A549 (cell line): Measurements from ENCODE around the gene PALLD. TPM values are rescaled to one million over a fixed set of nuclear protein-coding genes. Genes with fewer than 3 reads are reported as not detected.

Experiments
- ATAC-seq, 2 experiments: fragments of 200-7000 bp in 1 of 2; fragments of >200 bp in 1 of 2; cut with Nextera tagmentation in 1 of 2; cut with Tn5 transposase in 1 of 2; 3 replicates each; pipeline versions ENCODE4 v1.8.0 to v1.9.1; 2018 to 2020; ENCODE audit warnings: mild to moderate bottlenecking in 1 of 2, moderate library complexity in 1 of 2
- CTCF ChIA-PET: fragments of 300-600 bp; sonication (Branson Sonifier 250); formaldehyde crosslinking; extraction: SDS; loops from one replicate; lab custom pipeline; 2021; ENCODE audit warnings: antibody characterized with exemption, inconsistent platforms; lab: Yijun Ruan, JAX
- POLR2A ChIA-PET: fragments of 350-600 bp; formaldehyde crosslinking; extraction: SDS; loops from one replicate; lab custom pipeline; 2021; ENCODE audit warnings: antibody characterized with exemption, inconsistent platforms; lab: Yijun Ruan, JAX
- DNase-seq, 2 experiments: peaks; one replicate each; pipeline versions ENCODE4 v3.0.0 to v3.0.0-alpha.2; 2011 to 2016; ENCODE audit warnings: low read depth in 1 of 2, low spot score in 1 of 2
- FAIRE-seq: peaks from 2 replicates; lab custom pipeline; 2011; peaks lifted over from hg19 to GRCh38; lab: Jason Lieb, UNC
- H3K27ac ChIP-seq, 2 experiments: fragments of >200 bp; sonication (Bioruptor Twin); formaldehyde crosslinking; 3 replicates each; pipeline ENCODE4 v1.5.1; 2016 to 2017
- H3K4me1 ChIP-seq: fragments of >200 bp; sonication (Bioruptor Twin); formaldehyde crosslinking; 3 replicates; pipeline ENCODE4 v1.6.1; 2016
- H3K4me2 ChIP-seq: fragments of >200 bp; sonication (Bioruptor Twin); formaldehyde crosslinking; 3 replicates; pipeline ENCODE4 v1.6.1; 2016
- H3K4me3 ChIP-seq: fragments of >200 bp; sonication (Bioruptor Twin); formaldehyde crosslinking; 3 replicates; pipeline ENCODE4 v1.5.1; 2016
- H3K9me3 ChIP-seq: fragments of >200 bp; sonication (Bioruptor Twin); formaldehyde crosslinking; 3 replicates; pipeline ENCODE4 v1.6.1; 2016
- CBX2 ChIP-seq: fragments of 200-600 bp; sonication (generic); IDR thresholded peaks from 2 replicates; pipeline ENCODE4 v1.6.1; 2016; ENCODE audit warnings: low read depth, mild to moderate bottlenecking, borderline replicate concordance
- CBX8 ChIP-seq: fragments of 200-600 bp; sonication (generic); IDR thresholded peaks from 2 replicates; pipeline ENCODE4 v1.6.1; 2016
- EP300 ChIP-seq, 2 experiments: fragments of >200 bp; sonication (Bioruptor Twin); formaldehyde crosslinking; IDR thresholded peaks; 2 replicates in 1 of 2; 3 replicates in 1 of 2; pipeline ENCODE4 v1.6.1; 2016 to 2017
- FOSL2 ChIP-seq, 2 experiments: fragments of 450-650 bp in 1 of 2; fragments of >200 bp in 1 of 2; sonication (Bioruptor Twin) in 1 of 2; formaldehyde crosslinking; IDR thresholded peaks; 2 replicates each; pipeline versions ENCODE4 v1.5.0 to v1.6.1; 2016 to 2020; ENCODE audit warnings: mild to moderate bottlenecking in 1 of 2, moderate library complexity in 1 of 2
- FOXS1 ChIP-seq: fragments of 250-450 bp; sonication (Bioruptor Pico); IDR thresholded peaks from 2 replicates; pipeline ENCODE4 v1.5.0; 2020; ENCODE audit warnings: mild to moderate bottlenecking, moderate library complexity
- HEYL ChIP-seq: fragments of 250-450 bp; sonication (Bioruptor Pico); IDR thresholded peaks from 2 replicates; pipeline ENCODE4 v1.8.0; 2021; ENCODE audit warnings: mild to moderate bottlenecking, moderate library complexity
- HOXA7 ChIP-seq: fragments of 250-450 bp; sonication (Bioruptor Pico); IDR thresholded peaks from 2 replicates; pipeline ENCODE4 v1.5.0; 2020; ENCODE audit warnings: mild to moderate bottlenecking, moderate library complexity
- HOXB13 ChIP-seq: fragments of 250-450 bp; sonication (Bioruptor Pico); IDR thresholded peaks from 2 replicates; pipeline ENCODE4 v1.5.0; 2020; ENCODE audit warnings: low read depth, mild to moderate bottlenecking, moderate library complexity
- JUN ChIP-seq, 2 experiments: fragments of >200 bp; sonication (Bioruptor Twin); formaldehyde crosslinking; IDR thresholded peaks; 2 replicates in 1 of 2; 3 replicates in 1 of 2; pipeline ENCODE4 v1.6.1; 2016 to 2017
- JUNB ChIP-seq: fragments of >200 bp; sonication (Bioruptor Twin); formaldehyde crosslinking; IDR thresholded peaks from 2 replicates; pipeline ENCODE4 v1.6.1; 2016
- KDM5A ChIP-seq: fragments of 200-600 bp; sonication (generic); IDR thresholded peaks from 2 replicates; pipeline ENCODE4 v1.6.1; 2016; ENCODE audit warnings: antibody characterized with exemption, mild to moderate bottlenecking
- MYC ChIP-seq: IDR thresholded peaks from 2 replicates; pipeline ENCODE4 v1.6.1; 2012; ENCODE audit warnings: mild to moderate bottlenecking, inconsistent platforms, low read length, improper control_type of control experiment, borderline replicate concordance
- NFE2L2 ChIP-seq: fragments of 150-350 bp; conservative IDR thresholded peaks from 2 replicates; pipeline ENCODE4 v1.6.1; 2014; ENCODE audit warnings: low read length
- NPAS2 ChIP-seq: fragments of 250-450 bp; sonication (Bioruptor Pico); IDR thresholded peaks from 2 replicates; pipeline ENCODE4 v1.8.0; 2022; ENCODE audit warnings: mild to moderate bottlenecking, moderate library complexity, borderline replicate concordance
- POLR2A ChIP-seq: IDR thresholded peaks from 2 replicates; pipeline ENCODE4 v1.6.1; 2012; ENCODE audit warnings: mild to moderate bottlenecking, low read length
- POLR2AphosphoS2 ChIP-seq: conservative IDR thresholded peaks from 2 replicates; pipeline ENCODE4 v1.6.1; 2012; ENCODE audit warnings: low read length, improper control_type of control experiment, inconsistent platforms
- SMC3 ChIP-seq: fragments of >200 bp; sonication (Bioruptor Twin); formaldehyde crosslinking; IDR thresholded peaks from 3 replicates; pipeline ENCODE4 v1.6.1; 2018; ENCODE audit warnings: inconsistent platforms
- SREBF2 ChIP-seq: fragments of 450-650 bp; IDR thresholded peaks from 2 replicates; pipeline ENCODE4 v1.6.1; 2014; ENCODE audit warnings: mild to moderate bottlenecking, moderate library complexity
- TFCP2L1 ChIP-seq: fragments of 250-450 bp; sonication (Bioruptor Pico); IDR thresholded peaks from 2 replicates; pipeline ENCODE4 v1.5.0; 2021; ENCODE audit warnings: mild to moderate bottlenecking
- WGBS: methylation state at CpG from one replicate; pipeline ENCODE4 v1.1.6; 2017; ENCODE audit errors: missing lambda C conversion rate; 5-methylcytosine and 5-hydroxymethylcytosine counted together
- polyA plus RNA-seq, 4 experiments: library from polyadenylated mRNA; depleted of rRNA in 3 of 4; stranded (reverse); fragments of >200 nt; fragmentation: RNase III in 1 of 4; extraction: RNeasy Plus Mini Kit Qiagen cat#74134 plus additional on column Dnase treatment in 1 of 4; gene quantifications; 2 replicates in 3 of 4; 3 replicates in 1 of 4; pipeline ENCODE4 v1.2.3, GENCODE V29; 2011 to 2017
- TF ChIP-seq, protein P1 (sequence below): IDR thresholded peaks from 2 replicates; pipeline ENCODE4 v1.6.1; 2012; ENCODE audit warnings: low read depth, borderline replicate concordance
- TF ChIP-seq, protein P2 (sequence below): IDR thresholded peaks from 2 replicates; pipeline ENCODE4 v1.6.1; 2012
- TF ChIP-seq, protein P3 (sequence below): fragments of >200 bp; sonication (Bioruptor Twin); formaldehyde crosslinking; IDR thresholded peaks from 2 replicates; pipeline ENCODE4 v1.6.1; 2016
- TF ChIP-seq, protein P4 (sequence below): IDR thresholded peaks from 2 replicates; pipeline ENCODE4 v1.6.1; 2012
- TF ChIP-seq, protein P5 (sequence below): fragments of >200 bp; sonication (Bioruptor Twin); formaldehyde crosslinking; IDR thresholded peaks from 3 replicates; pipeline ENCODE4 v1.5.1; 2016

PALLD gene
- polyA plus RNA-seq, 2 of the 4 experiments (the other 2 are of a cell fraction), result 88.8 to 113 TPM

DNA sequence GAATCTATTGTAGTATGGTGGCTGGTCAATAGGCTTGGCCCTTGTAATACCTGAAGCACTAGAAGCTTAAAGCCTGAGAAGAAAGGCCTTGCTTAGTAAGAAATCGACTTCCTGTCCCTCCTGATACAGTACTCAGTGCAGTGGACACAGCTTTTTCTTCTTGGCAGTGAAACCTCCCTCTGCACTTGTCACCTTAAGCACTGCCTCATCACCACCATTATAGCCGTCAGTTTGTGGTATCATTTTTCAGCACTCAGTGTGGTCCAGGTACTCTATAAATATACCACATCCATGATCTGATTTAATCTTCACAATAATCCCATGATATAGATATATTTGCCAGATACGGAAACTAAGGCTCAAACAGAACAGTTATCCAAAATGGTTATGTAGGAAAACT is 75.2 kb downstream of the PALLD start:
- CTCF ChIA-PET, result interaction anchor here (2.0 kb wide), 1 partner anchor 14 kb away, joined by 8 read pairs; no protein-coding TSS in a partner anchor
- no peak for FAIRE-seq
- no peak for DNase-seq
- ATAC-seq, result no peak
- TF ChIP-seq MYC (no peak), CBX2 (no peak), HEYL (no peak), POLR2A (no peak), KDM5A (no peak), HOXB13 (CRISPR knock-in tag) (no peak), JUN (IDR thresholded peaks at IDR 0.05) (no peak), FOXS1 (CRISPR knock-in tag) (no peak), FOSL2 (IDR thresholded peaks at IDR 0.05) (no peak), FOSL2 (CRISPR knock-in tag; IDR thresholded peaks at IDR 0.05) (no peak), NFE2L2 (no peak), SMC3 (no peak), HOXA7 (CRISPR knock-in tag) (no peak), POLR2AphosphoS2 (no peak), EP300 (IDR thresholded peaks at IDR 0.05) (no peak), SREBF2 (no peak)
- TF ChIP-seq, protein P1, sequence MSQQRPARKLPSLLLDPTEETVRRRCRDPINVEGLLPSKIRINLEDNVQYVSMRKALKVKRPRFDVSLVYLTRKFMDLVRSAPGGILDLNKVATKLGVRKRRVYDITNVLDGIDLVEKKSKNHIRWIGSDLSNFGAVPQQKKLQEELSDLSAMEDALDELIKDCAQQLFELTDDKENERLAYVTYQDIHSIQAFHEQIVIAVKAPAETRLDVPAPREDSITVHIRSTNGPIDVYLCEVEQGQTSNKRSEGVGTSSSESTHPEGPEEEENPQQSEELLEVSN, result no peak
- TF ChIP-seq, protein P2, sequence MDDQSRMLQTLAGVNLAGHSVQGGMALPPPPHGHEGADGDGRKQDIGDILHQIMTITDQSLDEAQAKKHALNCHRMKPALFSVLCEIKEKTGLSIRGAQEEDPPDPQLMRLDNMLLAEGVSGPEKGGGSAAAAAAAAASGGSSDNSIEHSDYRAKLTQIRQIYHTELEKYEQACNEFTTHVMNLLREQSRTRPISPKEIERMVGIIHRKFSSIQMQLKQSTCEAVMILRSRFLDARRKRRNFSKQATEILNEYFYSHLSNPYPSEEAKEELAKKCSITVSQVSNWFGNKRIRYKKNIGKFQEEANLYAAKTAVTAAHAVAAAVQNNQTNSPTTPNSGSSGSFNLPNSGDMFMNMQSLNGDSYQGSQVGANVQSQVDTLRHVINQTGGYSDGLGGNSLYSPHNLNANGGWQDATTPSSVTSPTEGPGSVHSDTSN, result no peak
- TF ChIP-seq, all 56 proteins: peak for 0
- Histone ChIP-seq H3K9me3 (no peaks in the 10 kb centered on the region), H3K4me2 (no peak overlapping the region), H3K4me3 (no peak overlapping the region), H3K4me1 (peaks cover 9% of the 10 kb centered on the region; the same call in 2 of the 3 replicates), H3K27ac (no peak overlapping the region)
- POLR2A ChIA-PET, result no interaction called here
- 68% methylated on average over 3 of the region's 3 CpGs for WGBS

DNA sequence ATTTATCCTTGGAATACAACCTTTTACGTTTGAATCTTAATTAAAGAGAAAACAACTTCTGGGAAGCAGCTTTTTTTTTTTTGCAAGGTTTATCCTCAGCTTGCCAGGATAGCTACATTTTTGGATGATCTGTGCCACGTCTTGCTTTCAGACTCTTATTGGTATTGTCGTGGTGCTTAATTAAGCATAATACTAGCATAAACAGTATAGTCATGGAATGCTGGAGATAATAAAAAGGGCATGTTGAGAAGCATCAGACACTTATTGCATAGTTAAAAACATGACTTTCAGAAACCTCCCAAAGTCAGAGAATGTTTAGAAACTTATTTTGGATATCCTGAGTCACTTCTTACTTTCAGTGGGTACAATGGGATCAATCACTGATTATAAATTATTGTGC is 77.0 kb downstream of the PALLD start:
- 82% methylated on average over 3 of the region's 3 CpGs for WGBS
- TF ChIP-seq SMC3 (no peak), CBX2 (no peak), NPAS2 (CRISPR knock-in tag) (no peak), CBX8 (no peak), NFE2L2 (no peak), TFCP2L1 (CRISPR knock-in tag) (no peak), POLR2AphosphoS2 (no peak), SREBF2 (no peak), JUNB (no peak), HEYL (no peak)
- TF ChIP-seq, protein P3, sequence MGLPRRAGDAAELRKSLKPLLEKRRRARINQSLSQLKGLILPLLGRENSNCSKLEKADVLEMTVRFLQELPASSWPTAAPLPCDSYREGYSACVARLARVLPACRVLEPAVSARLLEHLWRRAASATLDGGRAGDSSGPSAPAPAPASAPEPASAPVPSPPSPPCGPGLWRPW, result no peak
- TF ChIP-seq, protein P4, sequence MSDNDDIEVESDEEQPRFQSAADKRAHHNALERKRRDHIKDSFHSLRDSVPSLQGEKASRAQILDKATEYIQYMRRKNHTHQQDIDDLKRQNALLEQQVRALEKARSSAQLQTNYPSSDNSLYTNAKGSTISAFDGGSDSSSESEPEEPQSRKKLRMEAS, result no peak
- TF ChIP-seq, protein P5, sequence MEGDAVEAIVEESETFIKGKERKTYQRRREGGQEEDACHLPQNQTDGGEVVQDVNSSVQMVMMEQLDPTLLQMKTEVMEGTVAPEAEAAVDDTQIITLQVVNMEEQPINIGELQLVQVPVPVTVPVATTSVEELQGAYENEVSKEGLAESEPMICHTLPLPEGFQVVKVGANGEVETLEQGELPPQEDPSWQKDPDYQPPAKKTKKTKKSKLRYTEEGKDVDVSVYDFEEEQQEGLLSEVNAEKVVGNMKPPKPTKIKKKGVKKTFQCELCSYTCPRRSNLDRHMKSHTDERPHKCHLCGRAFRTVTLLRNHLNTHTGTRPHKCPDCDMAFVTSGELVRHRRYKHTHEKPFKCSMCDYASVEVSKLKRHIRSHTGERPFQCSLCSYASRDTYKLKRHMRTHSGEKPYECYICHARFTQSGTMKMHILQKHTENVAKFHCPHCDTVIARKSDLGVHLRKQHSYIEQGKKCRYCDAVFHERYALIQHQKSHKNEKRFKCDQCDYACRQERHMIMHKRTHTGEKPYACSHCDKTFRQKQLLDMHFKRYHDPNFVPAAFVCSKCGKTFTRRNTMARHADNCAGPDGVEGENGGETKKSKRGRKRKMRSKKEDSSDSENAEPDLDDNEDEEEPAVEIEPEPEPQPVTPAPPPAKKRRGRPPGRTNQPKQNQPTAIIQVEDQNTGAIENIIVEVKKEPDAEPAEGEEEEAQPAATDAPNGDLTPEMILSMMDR, result no peak
- H3K4me1 ChIP-seq, result peaks cover 9% of the 10 kb centered on the region; the same call in 2 of the 3 replicates
- no peak for DNase-seq
- H3K4me3 ChIP-seq, result no peak overlapping the region
- POLR2A ChIA-PET, result no interaction called here
- H3K4me2 ChIP-seq, result no peak overlapping the region
- H3K9me3 ChIP-seq, result no peaks in the 10 kb centered on the region
- no peak for FAIRE-seq
- CTCF ChIA-PET, result no interaction called here
- no peak overlapping the region for H3K27ac ChIP-seq
- no peak for ATAC-seq
